ENCODE results near the gene PHACTR1. TPM values are rescaled to one million over a fixed set of nuclear protein-coding genes. Genes with fewer than 3 reads are reported as not detected.

PHACTR1 gene
- total and polyA plus RNA-seq, 9 of the 15 experiments (the other 6 are each of a cell fraction or from before 2014, with no cell fraction given), result 11.5 to 32.6 (median 22.0) TPM

DNA sequence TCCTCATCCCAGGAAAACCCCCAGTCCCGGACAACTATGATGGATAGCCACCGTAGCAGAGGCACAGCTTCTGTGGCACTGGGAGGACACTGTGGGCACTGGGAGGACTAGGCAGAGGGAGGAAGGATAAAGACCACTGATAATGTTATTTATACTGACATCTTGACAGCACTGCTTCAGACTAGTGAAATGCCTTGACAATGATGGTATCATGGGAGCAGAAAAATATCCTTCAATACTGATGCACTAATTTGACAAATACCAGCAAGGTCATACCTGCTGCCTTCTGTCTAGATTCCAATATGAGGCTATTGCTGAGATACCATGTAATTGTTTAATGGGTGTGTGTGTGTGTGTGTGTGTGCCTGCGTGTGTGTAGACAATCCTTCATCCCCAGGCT, 148.6 kb downstream of the PHACTR1 start:
- no peak overlapping the region for H3K4me2 ChIP-seq (ENCODE audit: insufficient read depth, low read length)
- H3K9ac ChIP-seq (ENCODE audit: insufficient read depth in 1 of 2, low read depth in 2 of 2, low read length in 2 of 2), result no peak overlapping the region
- FAIRE-seq (no peak), DNase-seq (ENCODE audit: extremely low read depth in 1 of 4, low spot score in 3 of 4) (no peak), ATAC-seq (no peak)
- no peak overlapping the region for H3K4me3 ChIP-seq
- in situ Hi-C loops (cut with MboI), result no loop called here
- no peaks in the 10 kb centered on the region for H3K4me1 ChIP-seq (replicated peaks in 1 of 2; ENCODE audit: control insufficient read depth in 2 of 2, insufficient read depth in 2 of 2, low read length in 2 of 2)
- H3K36me3 ChIP-seq (ENCODE audit: control insufficient read depth, insufficient read depth, low read length), result no peaks in the 10 kb centered on the region
- BruUV-seq (replicated peaks), result no TSS peak
- H3K27ac ChIP-seq (ENCODE audit: extremely low read depth, low read depth, low read length), result no peak overlapping the region
- H3K27me3 ChIP-seq (ENCODE audit: control insufficient read depth in 2 of 2, insufficient read depth in 2 of 2, low read length in 2 of 2), result 0 out of 5 replicates have a peak, but pooled peaks cover 0 to 9% of the 10 kb centered on the region in 2 experiments
- POLR2A ChIA-PET, result no interaction called here
- no peaks in the 10 kb centered on the region for H3K79me2 ChIP-seq (ENCODE audit: control insufficient read depth, insufficient read depth, low read length)
- WGBS (ENCODE audit: insufficient coverage, low coverage, missing lambda C conversion rate), result 0% methylated on average over 3 of the region's 3 CpGs
- intact Hi-C loops (cut with micrococcal nuclease), result no loop called here
- H3K9me3 ChIP-seq (replicated peaks; ENCODE audit: control insufficient read depth, insufficient read depth, low read depth, low read length), result no peaks in the 10 kb centered on the region
- H4K20me1 ChIP-seq (replicated peaks; ENCODE audit: control insufficient read depth, insufficient read depth, low read length), result no peaks in the 10 kb centered on the region
- H2AFZ ChIP-seq (ENCODE audit: low read depth, low read length), result no peak overlapping the region
- CTCF ChIA-PET (ENCODE audit: low intra/inter-chr PET ratio), result interaction anchor here (0.6 kb wide), 1 partner anchor 210 kb away, joined by 3 read pairs; no protein-coding TSS in a partner anchor
- no peaks in the 10 kb centered on the region for H3K9me1 ChIP-seq (ENCODE audit: control insufficient read depth, insufficient read depth, low read length)
- TF ChIP-seq, protein P1, sequence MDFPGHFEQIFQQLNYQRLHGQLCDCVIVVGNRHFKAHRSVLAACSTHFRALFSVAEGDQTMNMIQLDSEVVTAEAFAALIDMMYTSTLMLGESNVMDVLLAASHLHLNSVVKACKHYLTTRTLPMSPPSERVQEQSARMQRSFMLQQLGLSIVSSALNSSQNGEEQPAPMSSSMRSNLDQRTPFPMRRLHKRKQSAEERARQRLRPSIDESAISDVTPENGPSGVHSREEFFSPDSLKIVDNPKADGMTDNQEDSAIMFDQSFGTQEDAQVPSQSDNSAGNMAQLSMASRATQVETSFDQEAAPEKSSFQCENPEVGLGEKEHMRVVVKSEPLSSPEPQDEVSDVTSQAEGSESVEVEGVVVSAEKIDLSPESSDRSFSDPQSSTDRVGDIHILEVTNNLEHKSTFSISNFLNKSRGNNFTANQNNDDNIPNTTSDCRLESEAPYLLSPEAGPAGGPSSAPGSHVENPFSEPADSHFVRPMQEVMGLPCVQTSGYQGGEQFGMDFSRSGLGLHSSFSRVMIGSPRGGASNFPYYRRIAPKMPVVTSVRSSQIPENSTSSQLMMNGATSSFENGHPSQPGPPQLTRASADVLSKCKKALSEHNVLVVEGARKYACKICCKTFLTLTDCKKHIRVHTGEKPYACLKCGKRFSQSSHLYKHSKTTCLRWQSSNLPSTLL (IDR thresholded peaks at IDR 0.05), result no peak
- TF ChIP-seq FOXA3 (CRISPR knock-in tag; conservative IDR thresholded peaks at IDR 0.05 in 1 of 2, IDR thresholded peaks at IDR 0.05 in 1 of 2) (no peak), GABPB1 (CRISPR knock-in tag; IDR thresholded peaks at IDR 0.05) (no peak), ADNP (tag; IDR thresholded peaks at IDR 0.05) (no peak), ZNF79 (CRISPR knock-in tag; IDR thresholded peaks at IDR 0.05; ENCODE audit: low read depth) (no peak), WHSC1 (IDR thresholded peaks at IDR 0.05; ENCODE audit: low read length) (no peak), ZNF707 (CRISPR knock-in tag; conservative IDR thresholded peaks at IDR 0.05) (no peak), TEAD2 (tag; IDR thresholded peaks at IDR 0.05) (no peak)
- TF ChIP-seq, protein P2, sequence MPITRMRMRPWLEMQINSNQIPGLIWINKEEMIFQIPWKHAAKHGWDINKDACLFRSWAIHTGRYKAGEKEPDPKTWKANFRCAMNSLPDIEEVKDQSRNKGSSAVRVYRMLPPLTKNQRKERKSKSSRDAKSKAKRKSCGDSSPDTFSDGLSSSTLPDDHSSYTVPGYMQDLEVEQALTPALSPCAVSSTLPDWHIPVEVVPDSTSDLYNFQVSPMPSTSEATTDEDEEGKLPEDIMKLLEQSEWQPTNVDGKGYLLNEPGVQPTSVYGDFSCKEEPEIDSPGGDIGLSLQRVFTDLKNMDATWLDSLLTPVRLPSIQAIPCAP (CRISPR knock-in tag; IDR thresholded peaks at IDR 0.05; ENCODE audit: borderline replicate concordance), result no peak
- TF ChIP-seq, protein P3, sequence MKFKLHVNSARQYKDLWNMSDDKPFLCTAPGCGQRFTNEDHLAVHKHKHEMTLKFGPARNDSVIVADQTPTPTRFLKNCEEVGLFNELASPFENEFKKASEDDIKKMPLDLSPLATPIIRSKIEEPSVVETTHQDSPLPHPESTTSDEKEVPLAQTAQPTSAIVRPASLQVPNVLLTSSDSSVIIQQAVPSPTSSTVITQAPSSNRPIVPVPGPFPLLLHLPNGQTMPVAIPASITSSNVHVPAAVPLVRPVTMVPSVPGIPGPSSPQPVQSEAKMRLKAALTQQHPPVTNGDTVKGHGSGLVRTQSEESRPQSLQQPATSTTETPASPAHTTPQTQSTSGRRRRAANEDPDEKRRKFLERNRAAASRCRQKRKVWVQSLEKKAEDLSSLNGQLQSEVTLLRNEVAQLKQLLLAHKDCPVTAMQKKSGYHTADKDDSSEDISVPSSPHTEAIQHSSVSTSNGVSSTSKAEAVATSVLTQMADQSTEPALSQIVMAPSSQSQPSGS (CRISPR knock-in tag; IDR thresholded peaks at IDR 0.05), result no peak
- TF ChIP-seq, protein P4, sequence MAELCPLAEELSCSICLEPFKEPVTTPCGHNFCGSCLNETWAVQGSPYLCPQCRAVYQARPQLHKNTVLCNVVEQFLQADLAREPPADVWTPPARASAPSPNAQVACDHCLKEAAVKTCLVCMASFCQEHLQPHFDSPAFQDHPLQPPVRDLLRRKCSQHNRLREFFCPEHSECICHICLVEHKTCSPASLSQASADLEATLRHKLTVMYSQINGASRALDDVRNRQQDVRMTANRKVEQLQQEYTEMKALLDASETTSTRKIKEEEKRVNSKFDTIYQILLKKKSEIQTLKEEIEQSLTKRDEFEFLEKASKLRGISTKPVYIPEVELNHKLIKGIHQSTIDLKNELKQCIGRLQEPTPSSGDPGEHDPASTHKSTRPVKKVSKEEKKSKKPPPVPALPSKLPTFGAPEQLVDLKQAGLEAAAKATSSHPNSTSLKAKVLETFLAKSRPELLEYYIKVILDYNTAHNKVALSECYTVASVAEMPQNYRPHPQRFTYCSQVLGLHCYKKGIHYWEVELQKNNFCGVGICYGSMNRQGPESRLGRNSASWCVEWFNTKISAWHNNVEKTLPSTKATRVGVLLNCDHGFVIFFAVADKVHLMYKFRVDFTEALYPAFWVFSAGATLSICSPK (IDR thresholded peaks at IDR 0.05; ENCODE audit: borderline replicate concordance), result no peak
- TF ChIP-seq, protein P5, sequence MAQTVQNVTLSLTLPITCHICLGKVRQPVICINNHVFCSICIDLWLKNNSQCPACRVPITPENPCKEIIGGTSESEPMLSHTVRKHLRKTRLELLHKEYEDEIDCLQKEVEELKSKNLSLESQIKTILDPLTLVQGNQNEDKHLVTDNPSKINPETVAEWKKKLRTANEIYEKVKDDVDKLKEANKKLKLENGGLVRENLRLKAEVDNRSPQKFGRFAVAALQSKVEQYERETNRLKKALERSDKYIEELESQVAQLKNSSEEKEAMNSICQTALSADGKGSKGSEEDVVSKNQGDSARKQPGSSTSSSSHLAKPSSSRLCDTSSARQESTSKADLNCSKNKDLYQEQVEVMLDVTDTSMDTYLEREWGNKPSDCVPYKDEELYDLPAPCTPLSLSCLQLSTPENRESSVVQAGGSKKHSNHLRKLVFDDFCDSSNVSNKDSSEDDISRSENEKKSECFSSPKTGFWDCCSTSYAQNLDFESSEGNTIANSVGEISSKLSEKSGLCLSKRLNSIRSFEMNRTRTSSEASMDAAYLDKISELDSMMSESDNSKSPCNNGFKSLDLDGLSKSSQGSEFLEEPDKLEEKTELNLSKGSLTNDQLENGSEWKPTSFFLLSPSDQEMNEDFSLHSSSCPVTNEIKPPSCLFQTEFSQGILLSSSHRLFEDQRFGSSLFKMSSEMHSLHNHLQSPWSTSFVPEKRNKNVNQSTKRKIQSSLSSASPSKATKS (CRISPR knock-in tag; IDR thresholded peaks at IDR 0.05), result no peak
